GM13977 (cell line): ENCODE data around the gene DZIP1.

Experiments
- DNase-seq: peaks from one replicate; pipeline ENCODE4 v3.0.0; 2012; ENCODE audit warnings: low spot score
- CTCF ChIP-seq: IDR thresholded peaks from 2 replicates; pipeline ENCODE4 v1.5.1; 2012; ENCODE audit warnings: mild to moderate bottlenecking, control low read depth; ENCODE audit not compliant: insufficient read depth; ENCODE audit errors: extremely low read depth, missing control alignments
- in situ Hi-C: fragments of 300-500 bp; cut with MboI; formaldehyde crosslinking; loops from one replicate; pipeline ENCODE4 v1.12.0; 2022; ENCODE audit warnings: low sequenced_read_pairs, low pct_unique_long_range_greater_than_20kb, mixed read lengths, inconsistent platforms; ENCODE audit not compliant: unreplicated experiment

Gene DZIP1

GRCh38 chr13:95605448-95606125 is 38.9 kb downstream of the DZIP1 start:
- DNase-seq = no peak
- in situ Hi-C loops = loop anchor here (25.0 kb wide), 1 partner anchor 232 kb away; no protein-coding TSS in a partner anchor
- no peak for TF ChIP-seq CTCF

GRCh38 chr13:95604556-95604915 is 40.0 kb downstream of the DZIP1 start:
- in situ Hi-C loops = loop anchor here (25.0 kb wide), 1 partner anchor 233 kb away; no protein-coding TSS in a partner anchor
- TF ChIP-seq CTCF = no peak
- DNase-seq = no peak

- no peak for DNase-seq
- in situ Hi-C loops = loop anchor here (25.0 kb wide), 1 partner anchor 233 kb away; no protein-coding TSS in a partner anchor
Observed at GRCh38 chr13:95603887-95604555, 40.5 kb downstream of the DZIP1 start.

GRCh38 chr13:95601906-95602305 is 42.6 kb downstream of the DZIP1 start:
- no peak for TF ChIP-seq CTCF
- in situ Hi-C loops = loop anchor here (25.0 kb wide), 1 partner anchor 235 kb away; no protein-coding TSS in a partner anchor
- no peak for DNase-seq

More at GRCh38 chr13:95603887-95604555, 40.5 kb downstream of the DZIP1 start:
- no peak for TF ChIP-seq CTCF

- DNase-seq = no peak
- in situ Hi-C loops = loop anchor here (25.0 kb wide), 1 partner anchor 236 kb away; no protein-coding TSS in a partner anchor
Observed at GRCh38 chr13:95601216-95601615, 43.3 kb downstream of the DZIP1 start.

GRCh38 chr13:95596701-95597100 is 47.8 kb downstream of the DZIP1 start:
- TF ChIP-seq CTCF = no peak
- no peak for DNase-seq
- in situ Hi-C loops = no loop called here

More at GRCh38 chr13:95601216-95601615, 43.3 kb downstream of the DZIP1 start:
- no peak for TF ChIP-seq CTCF
